SW480 (cell line): ENCODE measurements around the gene ARSD.
A peak's percentile ranks its signal among the peaks of the same experiment; 100 is the strongest.
"Not testable (repeated sequence)": the region's sequence is repeated elsewhere in the genome, so short reads cannot be mapped to it uniquely, and the experiment has no call there.

ENCODE experiments used
- DNase-seq: peaks from one replicate; pipeline ENCODE4 v3.0.0-alpha.2; 2016; ENCODE audit warnings: low spot score

The ARSD gene

DNA sequence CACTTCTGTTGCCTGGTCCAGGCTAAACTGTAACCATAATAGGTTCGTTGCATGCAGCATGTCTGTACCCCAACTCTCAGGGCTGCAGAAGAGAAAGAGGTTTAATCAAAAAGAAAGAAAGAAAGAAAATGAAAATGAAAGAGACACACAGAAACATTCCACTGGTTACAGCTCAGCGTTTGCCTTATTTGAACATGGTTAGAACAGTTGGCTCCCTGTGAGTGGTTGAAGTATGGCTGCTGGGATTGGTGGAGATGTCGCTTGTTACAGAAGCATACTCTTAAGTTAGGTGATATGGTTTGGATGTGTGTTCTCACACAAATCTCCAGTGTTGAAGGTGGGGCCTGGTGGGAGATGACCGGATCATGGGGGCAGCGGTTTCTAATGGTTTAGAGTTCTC lies 36.3 kb downstream of the ARSD start:
- no peak for DNase-seq

GRCh38 chrX:2890536-2891460 lies 38.3 kb downstream of the ARSD start:
- not testable (repeated sequence) for DNase-seq

DNA sequence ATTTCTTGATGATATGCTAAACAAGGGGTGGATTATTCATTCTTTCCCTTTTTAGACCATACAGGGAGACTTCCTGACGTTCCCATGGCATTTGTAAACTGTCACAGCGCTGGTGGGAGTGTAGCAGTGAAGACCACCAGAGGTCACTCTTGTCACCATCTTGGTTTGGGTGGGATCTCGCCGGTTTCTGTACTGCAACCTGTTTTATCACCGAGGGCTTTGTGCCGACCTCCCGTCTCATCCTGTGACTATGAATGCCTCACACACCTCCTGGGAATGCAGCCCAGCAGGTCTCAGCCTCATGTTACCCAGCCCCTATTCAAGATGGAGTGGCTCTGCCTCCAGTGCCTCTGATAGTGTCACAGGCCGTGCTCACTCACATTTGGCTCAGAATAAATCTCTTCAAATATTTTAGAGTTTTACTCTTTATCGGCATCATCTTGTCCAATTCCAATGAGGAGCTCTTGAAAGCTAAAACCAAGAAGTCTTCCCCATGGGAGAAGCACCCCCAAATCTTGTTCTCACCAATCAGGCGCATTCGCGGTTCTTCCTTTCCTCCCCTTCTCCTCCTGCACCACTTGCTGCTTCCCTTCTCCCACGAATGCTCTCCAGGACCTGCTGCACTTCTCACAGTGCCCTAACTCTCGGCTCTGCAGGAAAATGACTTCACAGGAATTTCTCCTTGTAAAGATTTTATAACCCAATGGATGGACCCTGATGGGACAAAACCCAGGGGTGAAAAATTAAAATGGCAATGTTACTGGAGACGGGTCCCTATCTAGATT lies 39.2 kb downstream of the ARSD start:
- DNase-seq: not testable (repeated sequence)

DNA sequence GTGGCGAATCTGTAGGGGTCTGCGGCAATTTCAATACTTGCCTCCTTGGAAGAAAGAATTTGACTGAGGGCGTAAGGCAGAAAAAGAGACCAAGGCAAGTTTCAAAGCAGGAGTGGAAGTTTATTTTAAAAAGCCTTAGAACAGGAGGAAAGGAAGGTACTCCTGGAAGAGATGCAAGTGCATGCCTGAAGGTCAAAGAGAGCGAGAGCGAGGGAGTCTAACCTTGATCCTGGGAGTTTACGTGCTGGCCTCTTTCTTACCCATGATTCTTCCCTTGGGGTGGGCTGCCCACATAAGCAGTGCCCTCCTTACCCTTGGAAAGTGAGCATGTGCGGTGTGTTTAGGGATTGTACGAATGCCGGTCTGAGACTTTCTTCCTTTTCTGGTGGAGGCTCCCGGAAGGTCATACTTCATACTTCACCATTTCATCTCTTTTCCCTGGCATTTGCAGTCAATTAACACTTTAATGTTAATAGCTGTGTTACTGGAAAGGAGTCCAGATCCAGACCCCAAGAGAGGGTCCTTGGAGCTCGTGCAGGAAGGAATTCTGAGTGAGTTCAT lies 40.0 kb downstream of the ARSD start:
- DNase-seq: no peak

- DNase-seq: no peak
Measured at GRCh38 chrX:2888309-2888708, 40.8 kb downstream of the ARSD start.

GRCh38 chrX:2883770-2884169 lies 45.4 kb downstream of the ARSD start:
- DNase-seq: no peak

DNA sequence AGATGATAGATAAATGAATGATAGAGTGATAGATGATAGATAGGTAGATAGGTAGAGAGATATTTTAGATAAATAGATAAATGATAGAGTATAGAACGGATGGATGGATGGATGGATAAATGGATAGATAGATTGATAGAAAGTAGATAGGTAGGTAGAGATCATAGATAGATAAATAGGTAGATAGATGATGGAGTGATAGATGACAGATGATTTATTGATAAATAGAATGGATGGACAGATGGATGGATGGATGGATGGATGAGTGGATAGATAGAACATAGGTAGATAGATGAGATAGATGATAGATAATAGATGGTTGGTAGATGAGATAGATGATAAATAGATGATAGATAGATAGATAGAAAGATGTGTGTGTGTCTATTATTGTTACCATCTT lies 49.5 kb downstream of the ARSD start:
- DNase-seq: no peak

- DNase-seq: no peak
Measured at GRCh38 chrX:2878563-2878962, 50.6 kb downstream of the ARSD start.

DNA sequence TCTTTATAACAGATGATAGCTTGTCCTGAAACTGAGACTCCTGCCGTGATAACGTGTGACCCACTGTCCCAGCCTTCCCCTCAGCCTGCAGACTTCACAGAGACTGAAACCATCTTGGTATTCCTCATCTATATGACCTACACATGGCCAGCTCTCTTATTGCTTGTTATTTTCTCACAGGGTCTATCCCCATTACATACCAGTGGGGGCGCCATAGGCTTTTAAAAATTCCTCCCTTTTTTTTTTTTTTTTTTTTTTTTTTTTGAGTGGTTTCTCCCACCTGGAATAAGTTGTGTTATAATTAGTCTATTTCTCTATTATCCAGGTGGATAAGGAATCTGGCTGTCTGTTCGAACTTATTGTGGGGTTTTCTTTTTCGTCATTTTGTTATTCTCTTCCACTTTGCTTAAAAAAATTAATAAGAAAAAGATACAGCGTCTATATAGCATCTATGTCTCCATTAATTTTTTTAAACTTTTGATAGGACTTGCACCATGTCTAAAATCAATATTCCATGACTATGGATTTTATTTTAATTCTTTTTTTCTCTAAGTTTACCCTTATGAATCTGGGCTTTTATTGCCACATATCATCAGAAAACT lies 53.2 kb downstream of the ARSD start:
- DNase-seq: peak; percentile 44

GRCh38 chrX:2875136-2875481 lies 54.0 kb downstream of the ARSD start:
- no peak for DNase-seq

DNA sequence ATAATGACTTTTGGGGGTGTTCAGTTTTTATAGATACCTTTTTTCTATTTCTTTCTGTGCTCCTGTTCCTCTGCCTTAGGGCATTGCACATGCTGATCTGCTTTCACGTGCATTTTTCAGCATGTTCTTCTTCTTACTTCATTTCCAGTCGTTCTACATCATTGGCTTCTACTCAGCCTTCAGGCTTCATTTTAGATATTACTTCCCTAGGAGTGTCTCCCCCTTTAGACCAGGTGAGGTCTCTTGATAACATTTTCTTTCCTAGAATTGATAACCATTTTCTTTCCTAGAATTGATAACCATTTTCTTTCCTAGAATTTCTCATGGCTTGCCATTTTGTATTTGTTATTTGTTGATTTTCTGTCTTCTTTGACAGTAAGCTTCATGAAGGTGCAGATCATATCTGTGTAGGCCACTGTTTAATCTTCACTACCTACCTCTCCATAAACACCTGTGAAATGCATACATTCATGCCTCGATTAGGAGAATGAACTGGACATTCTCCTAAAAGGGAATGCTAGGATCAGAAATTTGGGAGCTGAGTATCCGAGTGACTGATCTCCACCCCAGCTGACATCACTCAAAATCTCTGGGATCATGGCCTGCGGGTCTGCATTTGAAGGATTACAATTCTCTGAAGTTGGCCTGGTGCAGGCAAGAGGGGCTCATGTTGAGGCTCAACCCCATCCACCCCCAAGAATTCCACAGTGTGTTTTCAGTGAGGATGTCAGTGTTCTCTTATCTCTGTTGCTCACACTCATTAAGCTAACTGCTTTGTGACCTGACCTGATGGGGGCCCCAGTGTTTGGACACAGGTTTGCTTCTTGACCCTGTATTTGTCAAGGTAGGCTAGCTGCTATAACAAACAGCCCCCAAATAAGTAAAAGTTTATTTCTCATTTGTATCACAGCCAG lies 54.7 kb downstream of the ARSD start:
- no peak for DNase-seq

DNA sequence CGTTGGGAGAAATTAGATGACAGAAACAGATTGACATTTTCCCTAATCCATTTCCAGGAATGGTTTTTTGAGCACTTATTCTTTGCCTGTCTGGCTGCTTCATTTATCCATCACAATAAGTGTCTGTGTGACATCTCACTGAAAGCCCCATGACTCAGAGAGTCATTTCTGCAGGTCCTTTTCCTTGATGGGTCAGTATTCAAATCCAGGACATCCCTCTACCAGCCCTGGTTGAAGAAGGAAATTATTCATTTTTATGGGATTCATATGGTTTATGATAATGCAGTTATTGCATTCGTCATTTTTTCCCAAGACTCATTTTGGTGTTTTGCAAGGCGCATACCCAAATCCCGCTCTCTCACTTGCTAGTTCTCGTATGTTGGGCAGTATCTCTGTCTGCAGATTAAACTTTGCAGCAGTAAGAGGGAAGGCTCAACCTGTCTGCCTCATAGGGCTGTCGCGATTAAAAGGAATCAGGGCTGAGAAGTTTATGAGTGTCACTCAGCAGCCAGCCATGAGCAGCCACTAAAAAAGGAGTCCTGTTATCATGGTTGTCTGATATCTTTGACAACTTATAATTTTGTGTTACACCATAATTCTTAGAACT lies 56.4 kb downstream of the ARSD start:
- no peak for DNase-seq

GRCh38 chrX:2871831-2872230 lies 57.3 kb downstream of the ARSD start:
- DNase-seq: no peak

GRCh38 chrX:2870650-2871049 lies 58.5 kb downstream of the ARSD start:
- no peak for DNase-seq

- DNase-seq: no peak
Measured at GRCh38 chrX:2867206-2867605, 61.9 kb downstream of the ARSD start.

DNA sequence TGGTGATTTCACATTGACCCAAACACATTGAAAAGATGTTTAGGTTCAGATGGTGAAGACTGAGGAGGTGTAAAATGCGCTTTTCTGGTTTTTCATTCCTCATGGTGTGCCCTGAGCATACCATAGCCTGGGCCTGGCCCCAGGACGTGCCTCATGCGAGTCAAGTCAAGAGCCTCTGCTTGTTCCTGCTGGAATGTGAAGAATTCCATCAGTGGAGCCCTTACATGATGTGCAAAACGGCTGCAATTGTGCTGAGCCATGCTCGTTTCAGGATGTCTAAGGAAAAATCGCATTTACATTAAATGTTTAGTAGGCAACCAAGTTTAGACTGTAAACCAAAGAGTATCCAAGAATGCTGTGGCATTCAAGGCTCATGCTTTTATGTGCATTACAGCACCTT lies 65.5 kb downstream of the ARSD start:
- no peak for DNase-seq

DNA sequence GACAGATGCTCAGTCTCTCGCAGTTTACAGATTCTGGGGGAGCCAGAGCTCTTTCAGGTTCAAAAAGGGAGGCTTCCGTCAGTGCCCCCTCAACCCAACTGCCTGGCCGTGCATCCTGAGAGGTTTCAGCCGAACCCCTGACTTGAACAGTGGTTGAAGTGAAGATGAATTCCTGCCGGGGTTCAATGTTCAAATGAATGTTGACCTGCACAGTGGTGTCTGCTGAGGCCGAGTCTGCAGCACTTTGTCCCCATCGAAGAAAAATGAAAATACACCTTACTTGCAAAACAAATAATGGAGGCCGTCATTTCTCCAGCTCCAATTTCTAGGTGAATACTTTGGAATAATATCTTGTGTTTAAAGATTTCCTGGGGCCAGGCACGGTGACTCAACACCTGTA lies 66.7 kb downstream of the ARSD start:
- DNase-seq: no peak

DNA sequence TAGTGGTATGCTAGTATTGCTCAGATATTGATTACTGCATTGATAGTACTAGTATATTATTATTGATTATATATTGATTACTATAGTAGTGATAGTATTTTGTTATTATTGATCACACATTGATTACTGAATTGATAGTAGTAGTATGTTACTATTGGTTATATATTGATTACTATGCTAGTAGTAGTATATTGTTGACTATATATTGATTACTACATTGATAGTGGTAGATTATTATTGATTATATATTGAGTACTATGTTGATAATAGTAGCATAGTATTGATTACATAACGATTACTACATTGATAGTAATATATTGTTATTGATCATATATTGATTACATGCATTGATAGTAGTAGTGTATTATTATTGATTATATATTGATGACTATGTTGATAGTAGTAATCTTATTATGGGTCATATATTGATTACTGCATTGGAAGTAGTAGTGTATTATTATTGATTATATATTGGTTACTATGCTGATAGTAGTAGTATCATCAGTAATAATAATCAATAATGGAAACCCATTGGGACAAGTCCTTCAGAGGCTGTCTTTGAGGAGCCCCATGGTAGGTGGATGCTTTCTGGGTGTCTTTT lies 69.8 kb downstream of the ARSD start:
- DNase-seq: no peak

DNA sequence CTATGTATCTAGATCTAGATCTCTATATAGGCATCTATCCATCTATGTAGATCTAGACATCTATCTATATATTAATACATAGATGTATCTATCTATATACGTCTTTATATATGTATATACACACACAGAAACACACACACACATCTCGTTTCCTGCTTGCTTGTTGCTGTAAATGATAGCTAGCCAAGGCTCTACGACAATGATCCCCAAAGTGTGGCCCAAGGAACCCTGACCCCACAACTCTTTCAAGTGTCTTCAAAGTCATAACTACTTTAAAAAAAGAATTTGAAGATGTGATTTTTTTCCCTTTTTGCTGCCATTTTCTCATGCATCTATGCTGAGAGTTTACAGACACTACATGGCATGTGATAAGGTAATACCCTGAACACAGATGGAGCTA lies 71.6 kb downstream of the ARSD start:
- no peak for DNase-seq

- no peak for DNase-seq
Measured at GRCh38 chrX:2855761-2856160, 73.4 kb downstream of the ARSD start.

DNA sequence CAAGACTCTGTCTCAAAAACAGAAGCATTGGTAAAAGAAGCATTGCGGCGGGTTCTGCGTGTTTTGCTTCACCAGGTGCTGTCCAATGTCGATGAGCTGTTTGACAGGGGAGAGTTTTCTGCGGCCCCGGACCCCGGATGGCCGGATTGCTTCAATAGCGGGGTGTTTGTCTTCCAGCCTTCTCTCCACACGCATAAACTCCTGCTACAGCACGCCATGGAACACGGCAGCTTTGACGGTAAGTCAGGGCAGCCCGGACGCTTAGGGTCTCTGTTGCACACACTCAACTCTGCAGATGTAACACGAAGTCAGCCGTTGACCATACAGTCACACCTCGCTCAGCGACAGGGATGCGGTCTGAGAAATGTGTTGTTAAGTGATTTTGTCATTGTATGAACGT lies 74.2 kb downstream of the ARSD start:
- DNase-seq: no peak
